GM21515 (cell line): ENCODE measurements around the gene PPM1H.
"Not testable (repeated sequence)": the region's sequence is repeated elsewhere in the genome, so short reads cannot be mapped to it uniquely, and the experiment has no call there.

ENCODE experiments used
- ATAC-seq: cut with Tn5 transposase; IDR thresholded peaks from one replicate; pipeline ENCODE4 v1.9.1; 2021; ENCODE audit not compliant: unreplicated experiment

PPM1H gene

GRCh38 chr12:62739266-62740015 is 195.5 kb downstream of the PPM1H start:
- no peak for ATAC-seq

- ATAC-seq: no peak
Observed at GRCh38 chr12:62738616-62739015, 196.3 kb downstream of the PPM1H start.

GRCh38 chr12:62738105-62738504 is 196.8 kb downstream of the PPM1H start:
- no peak for ATAC-seq

GRCh38 chr12:62737615-62738014 is 197.3 kb downstream of the PPM1H start:
- ATAC-seq: no peak

- no peak for ATAC-seq
Observed at GRCh38 chr12:62737188-62737587, 197.8 kb downstream of the PPM1H start.

- no peak for ATAC-seq
Observed at GRCh38 chr12:62736596-62736995, 198.4 kb downstream of the PPM1H start.

GRCh38 chr12:62732861-62733427 is 202.0 kb downstream of the PPM1H start:
- no peak for ATAC-seq

- ATAC-seq: no peak
Observed at GRCh38 chr12:62731055-62731820, 203.7 kb downstream of the PPM1H start.

GRCh38 chr12:62730649-62731048 is 204.3 kb downstream of the PPM1H start:
- ATAC-seq: no peak

- ATAC-seq: not testable (repeated sequence)
Observed at GRCh38 chr12:62729579-62730544, 205.1 kb downstream of the PPM1H start.

GRCh38 chr12:62728741-62729140 is 206.2 kb downstream of the PPM1H start:
- ATAC-seq: no peak

GRCh38 chr12:62726471-62726980 is 208.4 kb downstream of the PPM1H start:
- ATAC-seq: no peak

- ATAC-seq: no peak
Observed at GRCh38 chr12:62725781-62726180, 209.2 kb downstream of the PPM1H start.

GRCh38 chr12:62724947-62725451 is 210.0 kb downstream of the PPM1H start:
- ATAC-seq: no peak

- no peak for ATAC-seq
Observed at GRCh38 chr12:62724285-62724684, 210.7 kb downstream of the PPM1H start.

- ATAC-seq: no peak
Observed at GRCh38 chr12:62722971-62723680, 211.8 kb downstream of the PPM1H start.

GRCh38 chr12:62720661-62721330 is 214.2 kb downstream of the PPM1H start:
- no peak for ATAC-seq

GRCh38 chr12:62720025-62720424 is 214.9 kb downstream of the PPM1H start:
- no peak for ATAC-seq

GRCh38 chr12:62718762-62719426 is 216.1 kb downstream of the PPM1H start:
- no peak for ATAC-seq
